DMS53 treated with DMSO at 0.1 percent for 48 hours (cell line): ENCODE measurements around the gene LAMB3.

ENCODE experiments used
- DNase-seq: peaks from one replicate; lab custom pipeline; 2025; ENCODE audit not compliant: unreplicated experiment; lab: John Stamatoyannopoulos, UW

Gene LAMB3

DNA sequence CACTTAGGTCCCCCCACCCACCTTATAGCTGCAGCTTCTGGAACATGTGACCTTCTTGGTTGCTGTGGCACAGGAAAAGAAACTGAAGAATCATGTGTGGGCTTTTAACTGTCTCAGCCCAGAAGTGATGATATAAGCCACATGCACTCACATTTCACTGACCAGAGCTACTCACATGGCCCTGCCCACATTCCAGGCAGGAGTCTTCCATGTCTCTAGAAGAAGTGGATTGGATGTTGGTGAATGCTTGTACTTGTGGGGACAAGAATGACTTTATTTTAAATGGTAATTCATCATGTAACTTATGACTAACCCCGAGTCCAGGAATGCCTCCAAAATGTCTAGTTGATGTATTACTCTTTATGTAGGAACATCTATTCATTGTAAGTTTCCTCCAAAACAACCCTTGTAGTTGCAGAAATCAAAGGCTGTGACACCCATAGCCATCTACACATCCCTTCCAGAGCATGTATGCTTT, 84.5 kb downstream of the LAMB3 start:
- DNase-seq, result no peak

DNA sequence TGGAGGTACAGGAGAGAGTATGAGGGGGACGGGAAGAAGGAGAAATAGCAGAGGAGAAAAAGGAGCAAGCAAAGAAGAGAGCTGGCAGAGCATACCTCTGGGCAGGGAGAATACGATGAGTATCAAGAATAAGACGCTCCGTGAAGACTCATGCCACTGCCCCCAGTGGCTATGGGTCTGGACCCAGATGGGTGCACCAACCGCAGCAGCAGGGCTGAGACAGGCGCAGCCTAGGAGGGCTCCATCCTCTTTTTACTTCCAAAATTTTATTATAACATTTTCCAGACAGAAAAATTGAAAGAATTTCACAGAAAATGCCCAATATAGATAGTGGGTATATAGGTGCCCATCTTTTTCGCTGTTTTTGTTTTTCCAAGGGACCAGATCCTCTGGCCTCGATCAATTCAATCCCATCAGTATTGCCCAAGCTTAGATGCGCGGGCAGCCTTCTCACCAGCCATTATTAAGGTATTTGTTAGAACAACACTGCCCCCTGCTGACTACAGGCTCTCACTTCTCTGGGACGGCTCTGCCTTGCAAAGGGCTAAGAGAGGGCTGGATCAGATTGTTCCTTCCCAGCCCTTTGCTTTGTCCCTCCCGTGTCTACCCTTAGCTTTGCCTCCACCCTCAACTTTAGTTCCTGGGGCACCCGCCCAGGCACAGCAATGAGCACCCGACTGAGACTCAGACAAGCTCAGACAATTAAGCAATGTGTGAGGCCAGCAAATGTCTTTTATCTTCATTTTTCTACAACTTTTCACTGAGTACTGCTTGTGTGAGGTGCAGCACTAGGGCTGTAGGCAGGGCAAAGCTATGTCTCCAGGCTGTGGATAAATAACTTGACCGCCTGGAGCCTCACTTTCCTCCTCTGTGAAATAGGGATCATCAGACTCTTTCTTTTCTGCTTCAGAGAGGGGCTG, 86.2 kb downstream of the LAMB3 start:
- DNase-seq, result peak; percentile 85
